GM06990 (cell line): ENCODE results near the gene PLLP.

ENCODE experiments used
- DNase-seq: peaks from one replicate; pipeline ENCODE4 v3.0.0-alpha.2; 2011; ENCODE audit not compliant: insufficient read length; ENCODE audit errors: extremely low read depth
- H3K27me3 ChIP-seq: replicated peaks from 2 replicates; pipeline ENCODE4 v1.6.0; 2011; ENCODE audit warnings: low read length; ENCODE audit not compliant: control insufficient read depth, insufficient read depth
- H3K36me3 ChIP-seq: 2 replicates; pipeline ENCODE4 v1.5.1; 2011; ENCODE audit warnings: low read length; ENCODE audit not compliant: control insufficient read depth, insufficient read depth
- H3K4me3 ChIP-seq: replicated peaks from 2 replicates; pipeline ENCODE4 v1.5.1; 2011; ENCODE audit warnings: low read depth, mild to moderate bottlenecking, control low read depth, low read length
- CTCF ChIP-seq: IDR thresholded peaks from 2 replicates; pipeline ENCODE4 v1.5.1; 2011; ENCODE audit warnings: low read length, control low read depth, mild to moderate bottlenecking, inconsistent platforms; ENCODE audit not compliant: insufficient read depth, poor library complexity, severe bottlenecking

Gene PLLP

GRCh38 chr16:57244767-57245471 is 39.6 kb downstream of the PLLP start, which contains the start of gene ARL2BP:
Gene ARL2BP (plus strand): TSS chr16:57245259. CDS start chr16:57245368, 109 bp downstream.
- no peak for TF ChIP-seq CTCF
- Histone ChIP-seq H3K27me3 (no peaks in the 10 kb centered on the region), H3K36me3 (peaks cover 6% of the 10 kb centered on the region), H3K4me3 (peak within 1 kb of the TSS; percentile 86)
- peak; percentile 98 for DNase-seq

- Histone ChIP-seq H3K36me3 (peaks cover 3% of the 10 kb centered on the region), H3K27me3 (no peaks in the 10 kb centered on the region), H3K4me3 (peak overlapping the region; percentile 63)
- DNase-seq, result no peak
- TF ChIP-seq CTCF, result no peak
These were observed 40.1 kb downstream of the PLLP start for GRCh38 chr16:57244463-57244766.

- no peak for TF ChIP-seq CTCF
- Histone ChIP-seq H3K4me3 (no peak overlapping the region), H3K36me3 (no peaks in the 10 kb centered on the region; the same call in none of the 2 replicates)
These were observed 41.8 kb downstream of the PLLP start for GRCh38 chr16:57242650-57243049.

GRCh38 chr16:57240851-57241250 is 43.6 kb downstream of the PLLP start:
- no peak for TF ChIP-seq CTCF
- no peak overlapping the region for H3K4me3 ChIP-seq
- DNase-seq, result no peak
- no peaks in the 10 kb centered on the region for H3K27me3 ChIP-seq
- peaks cover 2% of the 10 kb centered on the region for H3K36me3 ChIP-seq

More at GRCh38 chr16:57242650-57243049, 41.8 kb downstream of the PLLP start:
- no peak for DNase-seq
- H3K27me3 ChIP-seq, result no peaks in the 10 kb centered on the region

- Histone ChIP-seq H3K4me3 (no peak overlapping the region), H3K27me3 (no peaks in the 10 kb centered on the region), H3K36me3 (peaks cover 5% of the 10 kb centered on the region)
- TF ChIP-seq CTCF, result no peak
- no peak for DNase-seq
These were observed 45.4 kb downstream of the PLLP start for GRCh38 chr16:57239107-57239506.

GRCh38 chr16:57238682-57239081 is 45.8 kb downstream of the PLLP start:
- Histone ChIP-seq H3K27me3 (no peaks in the 10 kb centered on the region), H3K4me3 (no peak overlapping the region), H3K36me3 (peaks cover 5% of the 10 kb centered on the region)
- no peak for DNase-seq
- no peak for TF ChIP-seq CTCF
